Measurements from ENCODE around the gene CLNK. TPM values are rescaled to one million over a fixed set of nuclear protein-coding genes. Genes with fewer than 3 reads are reported as not detected.

CLNK gene
- total RNA-seq, 5 donors from 2014 or later (not counting 1 experiment from before 2014, with no cell fraction given): 0.07 to 0.39 (median 0.20) TPM

Other genes starting within 250 kb of the CLNK start
- 10 to 100 TPM; 28.5 to 39.1 (median 29.1) TPM for gene ZNF518B, start 227.3 kb downstream of the CLNK start, total RNA-seq